PC-9 (cell line): ENCODE data around the gene CRELD2.

Experiments used
- CTCF ChIP-seq: fragments of 200-600 bp; sonication (generic); conservative IDR thresholded peaks from 2 replicates; pipeline ENCODE4 v1.6.1; 2017; ENCODE audit warnings: mixed run types, antibody characterized with exemption, mild to moderate bottlenecking, moderate library complexity
- EZH2 ChIP-seq: fragments of 200-600 bp; sonication (generic); IDR thresholded peaks from 2 replicates; pipeline ENCODE4 v1.8.0; 2017; ENCODE audit warnings: antibody characterized with exemption, low read depth

- no peak for TF ChIP-seq CTCF
- no peak for TF ChIP-seq EZH2
These were observed 47.8 kb downstream of the CRELD2 start for GRCh38 chr22:49966041-49966773.
